HepG2 (cell line): ENCODE measurements around the gene KIFC1. TPM values are rescaled to one million over a fixed set of nuclear protein-coding genes. Genes with fewer than 3 reads are reported as not detected.

Experiments
- CEBPG ChIP-seq: IDR thresholded peaks from 2 replicates; pipeline ENCODE4 v1.6.1; 2016
- ETS1 ChIP-seq: sonication (generic); formaldehyde crosslinking; IDR thresholded peaks from 2 replicates; pipeline ENCODE4 v1.4.0; 2020; ENCODE audit warnings: missing genetic modification reagents
- FOXA1 ChIP-seq, 2 experiments: fragments of 450-650 bp in 1 of 2; sonication (generic) in 1 of 2; formaldehyde crosslinking in 1 of 2; IDR thresholded peaks; 2 replicates each; pipeline versions ENCODE4 v1.4.0 to v1.6.1; 2016 to 2020; ENCODE audit warnings: missing genetic modification reagents in 1 of 2
- JUNB ChIP-seq: sonication (generic); formaldehyde crosslinking; IDR thresholded peaks from 2 replicates; pipeline ENCODE4 v1.8.0; 2022; ENCODE audit warnings: missing genetic modification reagents, mild to moderate bottlenecking, borderline replicate concordance
- KAT7 ChIP-seq: IDR thresholded peaks from 2 replicates; pipeline ENCODE4 v1.6.1; 2018; ENCODE audit warnings: borderline replicate concordance, missing compliant biosample characterization
- MAFG ChIP-seq: sonication (generic); formaldehyde crosslinking; IDR thresholded peaks from 2 replicates; pipeline ENCODE4 v1.5.1; 2020; ENCODE audit warnings: mild to moderate bottlenecking, missing genetic modification reagents
- MTF2 ChIP-seq: sonication (generic); formaldehyde crosslinking; IDR thresholded peaks from 2 replicates; pipeline ENCODE4 v1.5.0; 2020; ENCODE audit warnings: missing genetic modification reagents, borderline replicate concordance
- NAIF1 ChIP-seq: sonication (generic); formaldehyde crosslinking; IDR thresholded peaks from 2 replicates; pipeline ENCODE4 v1.5.0; 2020; ENCODE audit warnings: mild to moderate bottlenecking, missing genetic modification reagents, borderline replicate concordance
- NFYB ChIP-seq: sonication (generic); formaldehyde crosslinking; IDR thresholded peaks from 2 replicates; pipeline ENCODE4 v1.4.0; 2020; ENCODE audit warnings: missing genetic modification reagents
- NFYC ChIP-seq: IDR thresholded peaks from 2 replicates; pipeline ENCODE4 v1.6.1; 2016; ENCODE audit warnings: missing genetic modification reagents, missing compliant biosample characterization
- SPEN ChIP-seq: sonication (generic); formaldehyde crosslinking; IDR thresholded peaks from 2 replicates; pipeline ENCODE4 v1.5.1; 2020; ENCODE audit warnings: low read depth, mild to moderate bottlenecking, missing genetic modification reagents
- ZBED4 ChIP-seq: sonication (generic); formaldehyde crosslinking; IDR thresholded peaks from 2 replicates; pipeline ENCODE4 v1.4.0; 2020; ENCODE audit warnings: missing genetic modification reagents, borderline replicate concordance
- ZEB1 ChIP-seq: IDR thresholded peaks from 2 replicates; pipeline ENCODE4 v1.6.1; 2012; ENCODE audit warnings: mild to moderate bottlenecking, low read depth, inconsistent platforms; ENCODE audit not compliant: insufficient replicate concordance
- ZHX1 ChIP-seq: sonication (generic); formaldehyde crosslinking; IDR thresholded peaks from 2 replicates; pipeline ENCODE4 v1.8.1; 2022; ENCODE audit warnings: low read depth, mild to moderate bottlenecking, missing genetic modification reagents
- ZNF343 ChIP-seq: sonication (generic); formaldehyde crosslinking; IDR thresholded peaks from 2 replicates; pipeline ENCODE4 v1.4.0; 2020; ENCODE audit warnings: mild to moderate bottlenecking, missing genetic modification reagents
- ZNF382 ChIP-seq: sonication (generic); formaldehyde crosslinking; IDR thresholded peaks from 2 replicates; pipeline ENCODE4 v1.5.0; 2020; ENCODE audit warnings: missing genetic modification reagents, mild to moderate bottlenecking, borderline replicate concordance
- polyA plus RNA-seq, 8 experiments: library from polyadenylated mRNA; depleted of rRNA in 3 of 8; stranded (reverse) in 7 of 8; unstranded in 1 of 8; fragments of >200 nt; fragmentation: Illumina TruSeq in 4 of 8; extraction: Trizol in 4 of 8; gene quantifications; 2 replicates each; pipeline versions ENCODE4 v1.2.1 to v1.2.3, GENCODE V29; 2011 to 2016; ENCODE audit warnings: low read depth in 4 of 8, missing spikeins in 1 of 8, mixed read lengths in 1 of 8; ENCODE audit not compliant: insufficient read depth in 1 of 8
- total RNA-seq, 5 experiments: library from RNA; depleted of rRNA; stranded (reverse); fragments of >200 nt; fragmentation: Illumina TruSeq; extraction: Trizol; gene quantifications; 2 replicates each; pipeline ENCODE4 v1.2.3, GENCODE V29; 2016; ENCODE audit warnings: low read depth in 1 of 5
- TF ChIP-seq, protein P1 (sequence below): sonication (generic); formaldehyde crosslinking; IDR thresholded peaks from 2 replicates; pipeline ENCODE4 v1.5.1; 2020; ENCODE audit warnings: mild to moderate bottlenecking, missing genetic modification reagents, moderate library complexity

The KIFC1 gene
- total and polyA plus RNA-seq, 2 of the 13 experiments (the other 11 are each of a cell fraction or from before 2014, with no cell fraction given), result 25.0 to 45.5 TPM

DNA sequence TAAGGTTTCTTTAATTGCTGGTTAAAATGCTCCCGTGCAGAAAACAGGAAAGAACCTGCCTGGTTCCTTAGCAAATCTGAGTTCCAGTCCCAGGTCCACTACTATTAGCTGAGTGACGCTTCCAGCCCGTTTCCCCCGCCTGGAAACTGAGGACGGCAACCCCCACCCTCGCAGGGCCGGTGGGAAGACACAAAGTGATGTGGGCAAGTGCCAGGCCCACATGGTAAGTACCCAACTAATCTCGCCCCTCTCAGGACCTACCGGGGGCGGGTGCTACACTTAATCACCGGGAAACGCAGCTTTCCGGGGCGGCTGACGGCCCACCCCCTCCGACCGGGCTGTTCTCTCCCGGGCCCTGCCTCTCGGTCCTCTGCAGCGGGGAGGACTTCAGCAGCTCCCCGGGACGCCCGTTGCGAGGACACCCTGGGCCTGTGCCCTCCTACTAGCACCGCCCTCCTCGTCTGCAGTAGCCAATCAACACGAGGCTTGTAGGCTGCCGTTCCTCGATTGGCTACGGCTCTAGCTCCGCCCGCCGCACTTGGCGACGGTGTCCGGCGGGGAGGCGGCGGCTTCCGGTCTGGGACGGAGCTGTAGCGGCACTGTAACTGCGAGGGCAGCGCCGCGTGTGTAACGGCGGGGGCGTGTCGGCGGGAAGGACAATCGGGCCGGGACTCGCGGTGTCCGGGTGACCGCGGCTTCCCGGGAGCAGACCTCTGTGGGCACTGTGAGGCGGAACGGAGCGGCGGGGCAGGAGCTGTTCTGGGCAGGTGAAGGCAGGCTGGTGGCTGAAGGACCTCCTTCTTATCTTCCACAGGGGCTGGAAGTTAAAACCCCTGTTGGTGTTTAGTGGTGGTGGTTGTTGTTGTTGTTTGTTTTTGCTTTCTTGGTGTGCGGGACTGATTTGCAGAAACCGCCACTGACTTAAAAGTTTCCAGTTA is 62.7 kb downstream of the KIFC1 start, which contains the start of gene ZBTB9 (continued):
- TF ChIP-seq ZEB1, result no peak
- no peak; the same call in 1 of the 2 replicates for TF ChIP-seq ZHX1 (CRISPR knock-in tag)
- peak; percentile 100 for TF ChIP-seq NFYC (CRISPR knock-in tag)
- TF ChIP-seq CEBPG (CRISPR knock-in tag), result peak; percentile 12; the same call in 1 of the 2 replicates
- TF ChIP-seq ETS1 (CRISPR knock-in tag), result peak; percentile 88; the same call in 1 of the 2 replicates
- no peak for TF ChIP-seq ZNF382
- TF ChIP-seq MAFG (CRISPR knock-in tag), result no peak
- TF ChIP-seq ZBED4 (CRISPR knock-in tag), result peak; percentile 31; the same call in 1 of the 2 replicates
- peak; percentile 97 for TF ChIP-seq ZNF343 (CRISPR knock-in tag)
- peak; percentile 69; the same call in 1 of the 2 replicates for TF ChIP-seq MTF2
- TF ChIP-seq JUNB, result 0 out of 2 replicates have a peak, but pooled peaks have one; percentile 57
- TF ChIP-seq SPEN (CRISPR knock-in tag), result peak; percentile 94
- peak; percentile 96; the same call in 1 of the 2 replicates for TF ChIP-seq KAT7 (CRISPR knock-in tag)
- TF ChIP-seq, protein P1, sequence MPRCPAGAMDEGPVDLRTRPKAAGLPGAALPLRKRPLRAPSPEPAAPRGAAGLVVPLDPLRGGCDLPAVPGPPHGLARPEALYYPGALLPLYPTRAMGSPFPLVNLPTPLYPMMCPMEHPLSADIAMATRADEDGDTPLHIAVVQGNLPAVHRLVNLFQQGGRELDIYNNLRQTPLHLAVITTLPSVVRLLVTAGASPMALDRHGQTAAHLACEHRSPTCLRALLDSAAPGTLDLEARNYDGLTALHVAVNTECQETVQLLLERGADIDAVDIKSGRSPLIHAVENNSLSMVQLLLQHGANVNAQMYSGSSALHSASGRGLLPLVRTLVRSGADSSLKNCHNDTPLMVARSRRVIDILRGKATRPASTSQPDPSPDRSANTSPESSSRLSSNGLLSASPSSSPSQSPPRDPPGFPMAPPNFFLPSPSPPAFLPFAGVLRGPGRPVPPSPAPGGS (CRISPR knock-in tag), result peak; percentile 90
- peak; percentile 97 for TF ChIP-seq NFYB (CRISPR knock-in tag)
- TF ChIP-seq NAIF1 (CRISPR knock-in tag), result peak; percentile 38; the same call in 1 of the 2 replicates
- TF ChIP-seq FOXA1 (IDR thresholded peaks at IDR 0.05), result no peak
- peak; percentile 69 for TF ChIP-seq FOXA1 (CRISPR knock-in tag; IDR thresholded peaks at IDR 0.05)
